ENCODE measurements around the gene SYPL2.

SYPL2 gene

GRCh38 chr1:109493227-109493626 is 26.9 kb downstream of the SYPL2 start:
- DNase-seq: no peak

GRCh38 chr1:109493805-109494539 is 27.6 kb downstream of the SYPL2 start, which contains the start of gene CYB561D1:
CYB561D1 (plus strand) TSS chr1:109494094; CDS start chr1:109494140, 46 bp downstream.
- peak; percentile 88 for DNase-seq

GRCh38 chr1:109495738-109496137 is 29.4 kb downstream of the SYPL2 start:
- no peak for DNase-seq

- DNase-seq: no peak
These were observed 31.3 kb downstream of the SYPL2 start for GRCh38 chr1:109497449-109498160.

- peak in 1 of 2 donors; percentile 35 for DNase-seq
These were observed 31.9 kb downstream of the SYPL2 start for GRCh38 chr1:109498161-109498801.

- DNase-seq: no peak
These were observed 32.7 kb downstream of the SYPL2 start for GRCh38 chr1:109499081-109499480.

- peak; percentile 66 to 72 for DNase-seq
These were observed 33.6 kb downstream of the SYPL2 start for GRCh38 chr1:109499661-109500536.

GRCh38 chr1:109500941-109501381 is 34.6 kb downstream of the SYPL2 start:
- no peak for DNase-seq

GRCh38 chr1:109501644-109502363 is 35.5 kb downstream of the SYPL2 start:
- DNase-seq: no peak

GRCh38 chr1:109502364-109502851 is 36.1 kb downstream of the SYPL2 start:
- DNase-seq: peak; percentile 73 to 77

- peak in 1 of 2 donors; percentile 25 for DNase-seq
These were observed 37.6 kb downstream of the SYPL2 start for GRCh38 chr1:109503935-109504334.

GRCh38 chr1:109504974-109505373 is 38.6 kb downstream of the SYPL2 start:
- no peak for DNase-seq

GRCh38 chr1:109508001-109508872 is 41.9 kb downstream of the SYPL2 start:
- no peak for DNase-seq

- no peak for DNase-seq
These were observed 42.5 kb downstream of the SYPL2 start for GRCh38 chr1:109508873-109509175.

GRCh38 chr1:109509176-109510134 is 43.1 kb downstream of the SYPL2 start, which contains the start of gene AMIGO1:
AMIGO1 (minus strand) TSS chr1:109509727; CDS start chr1:109508912, 815 bp downstream.
- peak; percentile 56 to 63 for DNase-seq

GRCh38 chr1:109513110-109513710 is 46.9 kb downstream of the SYPL2 start:
- no peak for DNase-seq

- DNase-seq: no peak
These were observed 48.5 kb downstream of the SYPL2 start for GRCh38 chr1:109514846-109515245.

GRCh38 chr1:109516872-109517271 is 50.5 kb downstream of the SYPL2 start:
- DNase-seq: no peak

- DNase-seq: no peak
These were observed 51.0 kb downstream of the SYPL2 start for GRCh38 chr1:109517337-109517736.

Measured in CD4-positive, alpha-beta T cell treated with Interleukin-1 beta for 1 hour (primary cell).